Measurements from ENCODE around the gene WDR73. TPM values are rescaled to one million over a fixed set of nuclear protein-coding genes. Genes with fewer than 3 reads are reported as not detected.

Gene WDR73
- total and polyA plus RNA-seq, 2 of the 8 experiments (the other 6 are each of a cell fraction or from before 2014, with no cell fraction given), result 22.7 to 23.1 TPM

- H4K20me1 ChIP-seq (replicated peaks in 1 of 2; ENCODE audit: control insufficient read depth in 1 of 2, insufficient read depth in 2 of 2, low read length in 2 of 2), result no peaks in the 10 kb centered on the region
- no peak for DNase-seq (ENCODE audit: low read depth in 1 of 2, low spot score in 2 of 2)
- H3K4me3 ChIP-seq (ENCODE audit: extremely low read depth in 1 of 4, insufficient read depth in 2 of 4, low read depth in 3 of 4, low read length in 4 of 4), result no peak overlapping the region
- no peak overlapping the region for H4K91ac ChIP-seq (replicated peaks; ENCODE audit: insufficient read length, low read length)
- H3K23me2 ChIP-seq (ENCODE audit: low read depth, low read length), result no peaks in the 10 kb centered on the region
- H2BK5ac ChIP-seq (ENCODE audit: low read depth, low read length), result peak overlapping the region; percentile 44; the same call in 1 of the 2 replicates
- TF ChIP-seq MAX (IDR thresholded peaks at IDR 0.05), result no peak
- ChIA-PET POLR2A (ENCODE audit: partially characterized antibody) (interaction anchor here (0.8 to 1.1 kb wide), 2 partner anchors 45 to 223 kb away, joined by 3 to 4 read pairs; no protein-coding TSS in a partner anchor), CTCF (ENCODE audit: partially characterized antibody) (interaction anchor here (0.7 to 3.2 kb wide), 8 partner anchors 9 to 111 kb away, joined by 3 to 15 read pairs (median 4); partner anchors contain the start of gene WDR73)
- no peak overlapping the region for H2AK5ac ChIP-seq (ENCODE audit: low read depth, low read length)
- no peaks in the 10 kb centered on the region for H3K79me2 ChIP-seq (ENCODE audit: control insufficient read depth in 1 of 2, insufficient read depth in 2 of 2, low read length in 2 of 2)
- no peak overlapping the region for H2BK120ac ChIP-seq (replicated peaks; ENCODE audit: low read depth, low read length)
- H2BK12ac ChIP-seq (ENCODE audit: low read depth, low read length), result no peak overlapping the region
- no peak overlapping the region for H3K56ac ChIP-seq (replicated peaks; ENCODE audit: insufficient read length, low read depth, low read length)
- no peak overlapping the region for H3K14ac ChIP-seq (ENCODE audit: insufficient read length)
- FAIRE-seq, result no peak
- no peak overlapping the region for H2BK15ac ChIP-seq (ENCODE audit: low read length)
- no peak overlapping the region; the same call in 1 of the 2 replicates for H3K18ac ChIP-seq (ENCODE audit: extremely low read depth, low read length)
- peaks cover 0 to 10% (median 2%) of the 10 kb centered on the region in 4 experiments; a peak in 4 of 7 replicates for H3K4me1 ChIP-seq (replicated peaks in 1 of 4; ENCODE audit: control insufficient read depth in 3 of 4, insufficient read depth in 4 of 4, low read length in 3 of 4)
- H3K4ac ChIP-seq (replicated peaks; ENCODE audit: insufficient read length, low read depth, low read length), result no peak overlapping the region
- no peaks in the 10 kb centered on the region for H3K36me3 ChIP-seq (ENCODE audit: control insufficient read depth in 2 of 4, insufficient read depth in 4 of 4, low read length in 3 of 4)
- H3K27me3 ChIP-seq (replicated peaks in 1 of 4; ENCODE audit: control insufficient read depth in 3 of 4, extremely low read depth in 1 of 4, insufficient read depth in 3 of 4, low read length in 3 of 4), result 0 out of 7 replicates have a peak, but pooled peaks cover 0 to under 1% (median 0%) of the 10 kb centered on the region in 4 experiments
- no peak overlapping the region for H2BK20ac ChIP-seq (ENCODE audit: low read length)
- no peak overlapping the region for H4K5ac ChIP-seq (ENCODE audit: insufficient read length, low read depth, low read length)
- H3K9me3 ChIP-seq (ENCODE audit: insufficient read depth in 2 of 2, low read depth in 1 of 2, low read length in 1 of 2), result peaks cover 0 to 7% of the 10 kb centered on the region in 2 experiments; a peak in 1 of 4 replicates
- H3K23ac ChIP-seq (ENCODE audit: insufficient read length), result no peak overlapping the region
- H4K8ac ChIP-seq (ENCODE audit: extremely low read depth, insufficient read depth, low read length), result no peak overlapping the region
- no peak overlapping the region for H3K4me2 ChIP-seq (ENCODE audit: insufficient read depth in 1 of 2, low read depth in 2 of 2, low read length in 2 of 2)
- WGBS, 2 experiments (ENCODE audit: extremely low coverage in 1 of 2, insufficient coverage in 1 of 2, insufficient read length in 1 of 2, insufficient replicate concordance in 2 of 2, low coverage in 1 of 2, low lambda C conversion rate in 2 of 2, missing lambda C conversion rate in 1 of 2), result 70% methylated on average over 3 of the region's 3 CpGs; no CpG with 5 or more reads in 1 of the 2 experiments
- H3K9ac ChIP-seq (replicated peaks in 1 of 4; ENCODE audit: extremely low read depth in 1 of 4, low read depth in 3 of 4, low read length in 3 of 4), result no peak overlapping the region
- H3K79me1 ChIP-seq (ENCODE audit: low read depth, low read length), result no peaks in the 10 kb centered on the region; the same call in 1 of the 2 replicates
- 0 out of 2 replicates have a peak overlapping the region, but pooled peaks have one; percentile 34 for H2AFZ ChIP-seq (ENCODE audit: low read length)
- no peak overlapping the region for H3K27ac ChIP-seq (ENCODE audit: low read depth, low read length)
These were observed 59.3 kb downstream of the WDR73 start for GRCh38 chr15:84594617-84595290.
